Calu3 (cell line): ENCODE results near the gene ZNF275. TPM values are rescaled to one million over a fixed set of nuclear protein-coding genes. Genes with fewer than 3 reads are reported as not detected.

ENCODE experiments used
- BruUV-seq: library from RNA; stranded (reverse); fragments of 400-500 nt; replicated peaks from 2 replicates; lab custom pipeline; 2021; lab: Mats Ljungman, UMichigan
- CTCF ChIA-PET: fragments of 300-600 bp; sonication (Branson Sonifier 250); formaldehyde crosslinking; loops from one replicate; lab custom pipeline; 2022; ENCODE audit warnings: antibody characterized with exemption; lab: Charles Lee
- DNase-seq: peaks from one replicate; pipeline ENCODE4 v3.0.0; 2022
- H3K27ac Mint-ChIP-seq: one replicate; pipeline ENCODE4 v1.8.0; 2022; ENCODE audit warnings: mixed read lengths; ENCODE audit not compliant: unreplicated experiment
- H3K27me3 Mint-ChIP-seq: one replicate; pipeline ENCODE4 v1.8.0; 2022; ENCODE audit warnings: mixed read lengths; ENCODE audit not compliant: unreplicated experiment
- H3K36me3 Mint-ChIP-seq: one replicate; pipeline ENCODE4 v1.8.0; 2022; ENCODE audit warnings: mild to moderate bottlenecking, moderate library complexity, mixed read lengths; ENCODE audit not compliant: insufficient read depth, unreplicated experiment
- H3K4me1 Mint-ChIP-seq: one replicate; pipeline ENCODE4 v1.8.0; 2022; ENCODE audit warnings: mild to moderate bottlenecking, low read depth, mixed read lengths; ENCODE audit not compliant: unreplicated experiment
- H3K4me3 Mint-ChIP-seq: one replicate; pipeline ENCODE4 v1.8.0; 2022; ENCODE audit warnings: mild to moderate bottlenecking, low read depth, moderate library complexity, mixed read lengths; ENCODE audit not compliant: unreplicated experiment
- H3K9me3 Mint-ChIP-seq: one replicate; pipeline ENCODE4 v1.8.0; 2022; ENCODE audit warnings: low read depth, mixed read lengths; ENCODE audit not compliant: unreplicated experiment
- intact Hi-C: fragments of 100-400 bp; cut with micrococcal nuclease; formaldehyde crosslinking; loops from one replicate; pipeline ENCODE4 v1.10.0; 2022; ENCODE audit not compliant: unreplicated experiment
- total RNA-seq: library from RNA; stranded (reverse); gene quantifications from 2 replicates; pipeline ENCODE4 v1.2.3, GENCODE V29; 2022
- TF ChIP-seq, protein P1 (sequence below): fragments of 200-600 bp; IDR thresholded peaks from one replicate; pipeline ENCODE4 v1.8.0; 2022; ENCODE audit warnings: antibody characterized with exemption; ENCODE audit not compliant: unreplicated experiment

ZNF275 gene
- total RNA-seq, 1 experiment from 2014 or later: 6.6 TPM

DNA sequence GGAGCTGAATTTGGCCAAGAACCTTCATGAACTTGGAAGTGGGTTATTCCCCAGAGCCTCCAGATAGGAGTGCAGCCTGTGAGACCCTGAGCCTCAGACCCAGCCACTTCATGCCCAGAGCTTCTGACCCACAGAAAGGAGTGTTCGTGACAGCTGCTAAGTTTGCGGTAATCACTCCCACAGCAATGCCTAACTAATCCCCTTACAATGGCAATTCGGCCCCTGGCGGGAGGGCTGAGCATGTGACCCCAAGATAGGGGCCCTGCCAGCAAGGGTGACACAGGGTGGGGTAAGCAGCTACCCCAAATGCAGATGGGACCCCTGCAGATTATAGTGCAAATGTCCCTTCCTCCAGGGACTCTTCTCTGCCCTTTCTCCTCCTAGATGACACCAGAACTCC lies 44.7 kb downstream of the ZNF275 start:
- no peak overlapping the region for H3K4me3 Mint-ChIP-seq
- H3K9me3 Mint-ChIP-seq: no peaks in the 10 kb centered on the region

DNA sequence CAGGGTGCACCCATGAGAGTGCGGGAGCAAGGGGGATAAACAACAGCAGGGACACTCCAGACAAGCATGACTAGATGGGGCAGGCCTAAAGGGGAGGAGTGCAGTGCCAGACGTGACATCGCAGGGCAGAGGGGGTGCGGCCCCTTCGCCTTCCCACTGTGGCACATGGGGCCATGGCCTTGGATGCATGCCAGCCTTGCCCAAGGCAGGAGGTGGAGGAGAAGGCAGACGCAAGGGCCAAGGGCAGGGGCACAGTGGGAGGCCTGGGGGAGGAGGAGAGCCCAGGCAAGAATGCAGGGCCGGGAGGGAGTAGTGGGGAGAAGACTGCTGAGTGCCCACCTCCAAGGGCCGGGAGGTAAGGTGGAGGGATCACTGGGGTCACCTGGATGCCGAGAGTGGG lies 45.6 kb downstream of the ZNF275 start:
- BruUV-seq: no TSS peak
- H3K27ac Mint-ChIP-seq: no peak overlapping the region
- CTCF ChIA-PET: no interaction called here
- H3K27me3 Mint-ChIP-seq: peaks cover 53% of the 10 kb centered on the region
- DNase-seq: no peak
- TF ChIP-seq, protein P1, sequence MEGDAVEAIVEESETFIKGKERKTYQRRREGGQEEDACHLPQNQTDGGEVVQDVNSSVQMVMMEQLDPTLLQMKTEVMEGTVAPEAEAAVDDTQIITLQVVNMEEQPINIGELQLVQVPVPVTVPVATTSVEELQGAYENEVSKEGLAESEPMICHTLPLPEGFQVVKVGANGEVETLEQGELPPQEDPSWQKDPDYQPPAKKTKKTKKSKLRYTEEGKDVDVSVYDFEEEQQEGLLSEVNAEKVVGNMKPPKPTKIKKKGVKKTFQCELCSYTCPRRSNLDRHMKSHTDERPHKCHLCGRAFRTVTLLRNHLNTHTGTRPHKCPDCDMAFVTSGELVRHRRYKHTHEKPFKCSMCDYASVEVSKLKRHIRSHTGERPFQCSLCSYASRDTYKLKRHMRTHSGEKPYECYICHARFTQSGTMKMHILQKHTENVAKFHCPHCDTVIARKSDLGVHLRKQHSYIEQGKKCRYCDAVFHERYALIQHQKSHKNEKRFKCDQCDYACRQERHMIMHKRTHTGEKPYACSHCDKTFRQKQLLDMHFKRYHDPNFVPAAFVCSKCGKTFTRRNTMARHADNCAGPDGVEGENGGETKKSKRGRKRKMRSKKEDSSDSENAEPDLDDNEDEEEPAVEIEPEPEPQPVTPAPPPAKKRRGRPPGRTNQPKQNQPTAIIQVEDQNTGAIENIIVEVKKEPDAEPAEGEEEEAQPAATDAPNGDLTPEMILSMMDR: no peak
- no peaks in the 10 kb centered on the region for H3K36me3 Mint-ChIP-seq
- intact Hi-C loops: no loop called here
- no peaks in the 10 kb centered on the region for H3K9me3 Mint-ChIP-seq
- H3K4me1 Mint-ChIP-seq: no peaks in the 10 kb centered on the region
- no peak overlapping the region for H3K4me3 Mint-ChIP-seq

More for the DNA sequence above, 44.7 kb downstream of the ZNF275 start:
- TF ChIP-seq, protein P1: no peak
- no peaks in the 10 kb centered on the region for H3K4me1 Mint-ChIP-seq
- H3K36me3 Mint-ChIP-seq: no peaks in the 10 kb centered on the region
- no peak overlapping the region for H3K27ac Mint-ChIP-seq
- peaks cover 62% of the 10 kb centered on the region for H3K27me3 Mint-ChIP-seq
- DNase-seq: no peak
- BruUV-seq: no TSS peak
- CTCF ChIA-PET: interaction anchor here (0.6 kb wide), 1 partner anchor 74 kb away, joined by 3 read pairs; no protein-coding TSS in a partner anchor
- intact Hi-C loops: no loop called here

DNA sequence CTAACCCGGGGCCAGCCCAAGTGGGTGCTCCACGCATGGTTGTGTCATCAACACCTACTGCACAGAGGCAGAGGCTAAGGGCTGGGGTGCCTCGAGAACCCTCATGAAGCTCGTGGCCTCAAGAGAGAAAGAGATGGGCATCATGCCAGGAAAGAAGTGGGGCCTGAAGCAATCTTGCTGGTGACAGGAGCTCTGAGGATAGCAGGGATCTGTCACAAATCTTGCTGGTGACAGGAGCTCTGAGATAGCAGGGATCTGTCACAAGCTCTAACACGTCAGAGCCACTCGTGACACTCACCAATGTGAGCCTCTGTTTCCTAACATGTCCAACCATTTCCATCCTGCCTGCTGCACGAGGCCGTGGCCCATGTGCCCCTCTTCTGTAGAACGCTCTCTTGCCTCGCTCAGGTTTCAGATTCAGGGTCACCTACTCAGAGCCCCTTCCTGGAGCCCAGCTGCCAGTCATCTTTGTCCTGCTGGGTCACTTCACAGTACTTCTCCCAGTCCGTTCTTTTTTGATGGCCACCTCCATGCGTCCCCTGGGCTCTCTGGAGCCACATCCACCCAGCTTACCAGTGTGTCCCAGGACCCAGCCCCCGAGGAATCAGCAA lies 46.1 kb downstream of the ZNF275 start:
- H3K4me1 Mint-ChIP-seq: no peaks in the 10 kb centered on the region
- H3K27me3 Mint-ChIP-seq: peaks cover 47% of the 10 kb centered on the region
- no peak overlapping the region for H3K27ac Mint-ChIP-seq
- no peak overlapping the region for H3K4me3 Mint-ChIP-seq
- CTCF ChIA-PET: no interaction called here
- intact Hi-C loops: no loop called here
- no peaks in the 10 kb centered on the region for H3K9me3 Mint-ChIP-seq
- TF ChIP-seq, protein P1: no peak
- H3K36me3 Mint-ChIP-seq: no peaks in the 10 kb centered on the region
- no TSS peak for BruUV-seq
- DNase-seq: no peak

DNA sequence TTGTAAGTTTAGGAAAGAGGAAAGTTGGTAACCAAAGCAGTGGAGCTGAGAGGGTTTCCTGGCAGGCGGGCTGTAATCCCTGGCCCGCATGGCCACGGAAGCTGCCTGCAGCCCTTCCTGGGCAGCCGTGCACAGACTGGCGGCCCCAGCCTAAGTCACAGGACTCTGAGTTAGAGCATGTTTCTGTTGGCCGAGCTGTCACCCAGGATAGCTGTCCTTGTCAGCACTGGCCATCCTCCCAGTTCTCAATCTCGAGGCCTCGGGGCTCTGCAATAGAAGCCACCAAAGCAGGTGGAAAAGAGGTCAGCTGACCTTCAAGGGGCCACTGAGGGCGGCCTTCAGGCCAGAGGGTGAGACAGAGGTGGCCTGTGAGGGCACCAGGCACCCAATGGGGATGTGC lies 46.7 kb downstream of the ZNF275 start:
- H3K36me3 Mint-ChIP-seq: no peaks in the 10 kb centered on the region
- no TSS peak for BruUV-seq
- H3K9me3 Mint-ChIP-seq: no peaks in the 10 kb centered on the region
- H3K27me3 Mint-ChIP-seq: peaks cover 42% of the 10 kb centered on the region
- intact Hi-C loops: no loop called here
- CTCF ChIA-PET: no interaction called here
- no peak overlapping the region for H3K4me3 Mint-ChIP-seq
- TF ChIP-seq, protein P1: no peak
- no peak overlapping the region for H3K27ac Mint-ChIP-seq
- DNase-seq: no peak
- no peaks in the 10 kb centered on the region for H3K4me1 Mint-ChIP-seq
